Panc1 (cell line): ENCODE data around the gene PTPRF. TPM values are rescaled to one million over a fixed set of nuclear protein-coding genes. Genes with fewer than 3 reads are reported as not detected.

ENCODE experiments used
- ATAC-seq: fragments of 200-7000 bp; cut with Tn5 transposase; 2 replicates; pipeline ENCODE4 v1.9.1; 2020; ENCODE audit warnings: mild to moderate bottlenecking, moderate library complexity
- BruUV-seq: library from RNA; stranded (reverse); fragments of 400-500 nt; replicated peaks from 2 replicates; lab custom pipeline; 2021; lab: Mats Ljungman, UMichigan
- CTCF ChIA-PET: fragments of 300-600 bp; sonication (Branson Sonifier 250); formaldehyde crosslinking; loops from one replicate; lab custom pipeline; 2022; ENCODE audit warnings: antibody characterized with exemption; lab: Charles Lee
- POLR2A ChIA-PET: fragments of 300-600 bp; sonication (Branson Sonifier 250); formaldehyde crosslinking; loops from one replicate; lab custom pipeline; 2022; ENCODE audit warnings: antibody characterized with exemption; lab: Charles Lee
- DNase-seq: peaks from one replicate; pipeline ENCODE4 v3.0.0-alpha.2; 2010; ENCODE audit warnings: low read depth, low spot score
- H3K27ac ChIP-seq: 2 replicates; pipeline ENCODE4 v1.5.1; 2011; ENCODE audit warnings: mild to moderate bottlenecking, low read length, inconsistent platforms
- H3K27me3 ChIP-seq: fragments of 200-500 bp; sonication (Bioruptor generic); 2 replicates; pipeline ENCODE4 v1.6.0; 2014; ENCODE audit warnings: low read length, inconsistent platforms; ENCODE audit not compliant: control insufficient read depth, insufficient read depth
- H3K36me3 ChIP-seq: fragments of 200-500 bp; sonication (Bioruptor generic); 2 replicates; pipeline ENCODE4 v1.5.1; 2014; ENCODE audit warnings: inconsistent platforms, mild to moderate bottlenecking, low read length, moderate library complexity; ENCODE audit not compliant: control insufficient read depth, insufficient read depth
- H3K4me1 ChIP-seq: 2 replicates; pipeline ENCODE4 v1.5.1; 2011; ENCODE audit warnings: inconsistent platforms, mild to moderate bottlenecking, low read length, moderate library complexity; ENCODE audit not compliant: control insufficient read depth, insufficient read depth
- H3K4me3 ChIP-seq, 2 experiments: 2 replicates each; pipeline ENCODE4 v1.5.1; 2011 to 2012; ENCODE audit warnings: low read depth in 2 of 2, low read length in 2 of 2, mild to moderate bottlenecking in 2 of 2, inconsistent platforms in 1 of 2, moderate library complexity in 1 of 2
- H3K9me3 ChIP-seq: fragments of 200-500 bp; sonication (Bioruptor generic); 2 replicates; pipeline ENCODE4 v1.5.1; 2014; ENCODE audit warnings: low read depth, mild to moderate bottlenecking, inconsistent platforms, low read length, moderate library complexity; ENCODE audit not compliant: control insufficient read depth, insufficient read depth
- POLR2AphosphoS5 ChIP-seq: IDR thresholded peaks from 2 replicates; pipeline ENCODE4 v1.6.1; 2012; ENCODE audit warnings: mild to moderate bottlenecking, low read depth, low read length, moderate library complexity
- REST ChIP-seq, 2 experiments: IDR thresholded peaks; 2 replicates each; pipeline ENCODE4 v1.6.1; 2011 to 2012; ENCODE audit warnings: low read depth in 2 of 2, control low read depth in 1 of 2, low read length in 1 of 2, mild to moderate bottlenecking in 1 of 2, moderate library complexity in 1 of 2; ENCODE audit not compliant: insufficient read depth in 1 of 2
- SIN3A ChIP-seq: IDR thresholded peaks from 2 replicates; pipeline ENCODE4 v1.6.1; 2012; ENCODE audit warnings: low read depth, mild to moderate bottlenecking, low read length, moderate library complexity, borderline replicate concordance; ENCODE audit not compliant: insufficient read depth
- TCF7L2 ChIP-seq: IDR thresholded peaks from 2 replicates; pipeline ENCODE4 v1.6.1; 2011; ENCODE audit warnings: mild to moderate bottlenecking, low read depth, low read length, inconsistent platforms
- in situ Hi-C: cut with HindIII; loops from 2 replicates; pipeline ENCODE4 v1.10.0; 2016; ENCODE audit warnings: low sequenced_read_pairs, low pct_unique_long_range_greater_than_20kb
- intact Hi-C: fragments of 100-400 bp; cut with micrococcal nuclease; formaldehyde crosslinking; loops from one replicate; pipeline ENCODE4 v1.10.0; 2022; ENCODE audit not compliant: unreplicated experiment
- total RNA-seq: library from RNA; stranded (reverse); gene quantifications from one replicate; pipeline ENCODE4 v1.2.1, GENCODE V29; 2021; ENCODE audit not compliant: unreplicated experiment
- TF ChIP-seq, protein P1 (sequence below): fragments of 450-650 bp; IDR thresholded peaks from 2 replicates; pipeline ENCODE4 v1.5.1; 2017; ENCODE audit warnings: mild to moderate bottlenecking

PTPRF gene
- total RNA-seq, 1 experiment from 2014 or later, result 77.5 TPM

- Histone ChIP-seq H3K9me3 (peaks cover 7% of the 10 kb centered on the region; the same call in 1 of the 2 replicates), H3K27ac (no peak overlapping the region), H3K27me3 (no peaks in the 10 kb centered on the region), H3K4me3 (no peak overlapping the region), H3K36me3 (no peaks in the 10 kb centered on the region), H3K4me1 (peaks cover 9% of the 10 kb centered on the region)
- DNase-seq (no peak), ATAC-seq (no peak; the same call in 1 of the 2 replicates)
- TF ChIP-seq, protein P1, sequence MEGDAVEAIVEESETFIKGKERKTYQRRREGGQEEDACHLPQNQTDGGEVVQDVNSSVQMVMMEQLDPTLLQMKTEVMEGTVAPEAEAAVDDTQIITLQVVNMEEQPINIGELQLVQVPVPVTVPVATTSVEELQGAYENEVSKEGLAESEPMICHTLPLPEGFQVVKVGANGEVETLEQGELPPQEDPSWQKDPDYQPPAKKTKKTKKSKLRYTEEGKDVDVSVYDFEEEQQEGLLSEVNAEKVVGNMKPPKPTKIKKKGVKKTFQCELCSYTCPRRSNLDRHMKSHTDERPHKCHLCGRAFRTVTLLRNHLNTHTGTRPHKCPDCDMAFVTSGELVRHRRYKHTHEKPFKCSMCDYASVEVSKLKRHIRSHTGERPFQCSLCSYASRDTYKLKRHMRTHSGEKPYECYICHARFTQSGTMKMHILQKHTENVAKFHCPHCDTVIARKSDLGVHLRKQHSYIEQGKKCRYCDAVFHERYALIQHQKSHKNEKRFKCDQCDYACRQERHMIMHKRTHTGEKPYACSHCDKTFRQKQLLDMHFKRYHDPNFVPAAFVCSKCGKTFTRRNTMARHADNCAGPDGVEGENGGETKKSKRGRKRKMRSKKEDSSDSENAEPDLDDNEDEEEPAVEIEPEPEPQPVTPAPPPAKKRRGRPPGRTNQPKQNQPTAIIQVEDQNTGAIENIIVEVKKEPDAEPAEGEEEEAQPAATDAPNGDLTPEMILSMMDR, result no peak
- TF ChIP-seq POLR2AphosphoS5, result no peak
- TF ChIP-seq TCF7L2, result no peak
- no peak for TF ChIP-seq REST (IDR thresholded peaks at IDR 0.05; ENCODE audit: insufficient read depth in 1 of 2, low read depth in 2 of 2, low read length in 1 of 2)
- no peak for TF ChIP-seq SIN3A
- ChIA-PET CTCF (no interaction called here), POLR2A (no interaction called here)
- no TSS peak for BruUV-seq
- in situ Hi-C loops, result no loop called here
- intact Hi-C loops, result no loop called here
Observed at GRCh38 chr1:43492826-43493225, 37.9 kb upstream of the PTPRF start.

GRCh38 chr1:43493661-43494450, 36.8 kb upstream of the PTPRF start:
- no TSS peak for BruUV-seq
- TF ChIP-seq REST (IDR thresholded peaks at IDR 0.05; ENCODE audit: insufficient read depth in 1 of 2, low read depth in 2 of 2, low read length in 1 of 2) (no peak), SIN3A (no peak), TCF7L2 (no peak)
- TF ChIP-seq, protein P1, result no peak
- Histone ChIP-seq H3K27me3 (no peaks in the 10 kb centered on the region), H3K9me3 (no peaks in the 10 kb centered on the region), H3K36me3 (no peaks in the 10 kb centered on the region), H3K4me3 (no peak overlapping the region), H3K27ac (no peak overlapping the region; the same call in 1 of the 2 replicates), H3K4me1 (peaks cover 9% of the 10 kb centered on the region)
- no peak for DNase-seq
- peak; percentile 77 for ATAC-seq
- intact Hi-C loops (no loop called here), in situ Hi-C loops (no loop called here)
- CTCF ChIA-PET, result interaction anchor here (0.6 kb wide), 1 partner anchor 460 kb away, joined by 4 read pairs; no protein-coding TSS in a partner anchor
- POLR2A ChIA-PET, result no interaction called here
